Stimulated activated naive CD8-positive, alpha-beta T cell treated with anti-CD3 and anti-CD28 coated beads, Interleukin-15, amount 100 ng/mL, for 72 hours (primary cell): Measurements from ENCODE around the gene IL12RB2.

Experiments used
- ATAC-seq: fragments of 150-1000 bp; cut with Tn5 transposase; 2 replicates; pipeline ENCODE4 v1.10.0; 2021; ENCODE audit warnings: mild to moderate bottlenecking, moderate library complexity
- DNase-seq, 2 donors: peaks; one replicate each; pipeline ENCODE4 v3.0.0; 2021 to 2022
- H3K27ac Mint-ChIP-seq, 2 donors: one replicate each; pipeline ENCODE4 v1.8.0; 2022; ENCODE audit warnings: mild to moderate bottlenecking in 2 of 2, mixed read lengths in 2 of 2, moderate library complexity in 2 of 2
- H3K27me3 Mint-ChIP-seq: one replicate; pipeline ENCODE4 v1.8.0; 2022; ENCODE audit warnings: mixed read lengths
- H3K4me1 Mint-ChIP-seq: one replicate; pipeline ENCODE4 v1.8.0; 2022; ENCODE audit warnings: mild to moderate bottlenecking, mixed read lengths
- H3K4me3 Mint-ChIP-seq, 2 donors: one replicate each; pipeline ENCODE4 v1.8.0; 2022; ENCODE audit warnings: mild to moderate bottlenecking in 2 of 2, mixed read lengths in 2 of 2, moderate library complexity in 1 of 2
- H3K9me3 Mint-ChIP-seq, 2 donors: one replicate each; pipeline ENCODE4 v1.8.0; 2022; ENCODE audit warnings: mixed read lengths in 2 of 2

Gene IL12RB2

GRCh38 chr1:67307251-67308060 is at the start of gene IL12RB2:
IL12RB2 (plus strand) TSS chr1:67307873; CDS start chr1:67320369, 12,496 bp downstream.
- Mint-ChIP-seq H3K27me3 (no peaks in the 10 kb centered on the region), H3K4me3 (peak within 1 kb of the TSS; percentile 94 to 97), H3K27ac (peak within 1 kb of the TSS; percentile 96 to 98), H3K9me3 (no peaks in the 10 kb centered on the region), H3K4me1 (peaks cover 74% of the 10 kb centered on the region)
- peak; percentile 55 to 82 for DNase-seq
- ATAC-seq: peak; percentile 89

DNA sequence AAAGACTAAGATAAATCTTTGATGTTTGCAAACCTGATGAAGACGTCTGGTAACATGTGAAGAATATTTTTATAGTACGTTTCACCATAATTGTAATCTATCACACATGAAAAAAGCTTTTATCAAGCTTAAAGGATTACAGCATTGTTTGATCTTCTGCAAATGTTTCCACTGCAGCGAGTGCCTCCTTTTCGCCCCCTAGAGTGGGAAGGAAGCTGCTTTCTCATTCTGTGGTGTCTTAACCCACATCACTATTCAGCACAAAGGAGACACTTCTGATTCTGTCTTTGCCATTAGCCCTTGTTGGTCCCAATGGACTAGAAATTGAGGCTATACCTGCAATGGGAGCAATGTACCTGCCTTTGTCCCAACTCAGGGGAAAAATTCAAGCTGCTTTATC is 46.0 kb upstream of the IL12RB2 start:
- ATAC-seq (peak; percentile 82), DNase-seq (peak in 1 of 2 donors; percentile 28)
- no peak overlapping the region for H3K4me3 Mint-ChIP-seq
- H3K4me1 Mint-ChIP-seq: peaks cover 29% of the 10 kb centered on the region
- H3K9me3 Mint-ChIP-seq: no peaks in the 10 kb centered on the region
- H3K27ac Mint-ChIP-seq: no peak overlapping the region
- H3K27me3 Mint-ChIP-seq: no peaks in the 10 kb centered on the region

DNA sequence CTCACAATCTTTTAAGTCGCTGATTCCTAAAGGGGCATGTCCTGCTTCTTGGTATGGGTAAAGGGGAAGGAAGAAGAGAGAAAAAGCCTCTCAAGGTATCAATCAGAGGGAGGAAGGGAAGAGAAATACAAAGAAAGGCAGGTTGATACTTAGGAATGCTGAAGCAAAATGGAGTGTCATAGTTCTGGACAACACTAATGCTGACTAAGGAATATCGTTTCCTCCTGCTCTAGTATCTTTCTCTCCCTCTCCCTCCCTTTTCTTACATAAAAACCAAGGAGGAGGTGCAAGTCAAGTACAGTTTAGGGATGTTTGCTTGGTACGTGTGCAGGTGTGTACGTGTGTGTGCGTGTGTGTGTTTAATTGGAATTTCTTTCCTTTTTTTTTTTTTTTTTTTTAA is 44.9 kb upstream of the IL12RB2 start:
- Mint-ChIP-seq H3K4me3 (no peak overlapping the region), H3K27me3 (no peaks in the 10 kb centered on the region), H3K27ac (peak overlapping the region in 1 of 2 donors; percentile 52), H3K4me1 (peaks cover 29% of the 10 kb centered on the region), H3K9me3 (no peaks in the 10 kb centered on the region)
- DNase-seq (no peak), ATAC-seq (no peak)

- Mint-ChIP-seq H3K9me3 (no peaks in the 10 kb centered on the region), H3K4me1 (peaks cover 35% of the 10 kb centered on the region), H3K27ac (peak overlapping the region in 1 of 2 donors; percentile 76), H3K27me3 (no peaks in the 10 kb centered on the region), H3K4me3 (no peak overlapping the region)
- ATAC-seq (no peak), DNase-seq (no peak)
These were observed 43.5 kb upstream of the IL12RB2 start for GRCh38 chr1:67264152-67264551.

GRCh38 chr1:67264899-67265298 is 42.8 kb upstream of the IL12RB2 start:
- Mint-ChIP-seq H3K4me3 (peak overlapping the region; percentile 38 to 54), H3K9me3 (peaks cover 0 to 1% of the 10 kb centered on the region in 2 donors), H3K27me3 (no peaks in the 10 kb centered on the region), H3K4me1 (peaks cover 35% of the 10 kb centered on the region), H3K27ac (peak overlapping the region in 1 of 2 donors; percentile 54)
- no peak for DNase-seq
- ATAC-seq: no peak

GRCh38 chr1:67269061-67269460 is 38.6 kb upstream of the IL12RB2 start:
- H3K27ac Mint-ChIP-seq: no peak overlapping the region

DNA sequence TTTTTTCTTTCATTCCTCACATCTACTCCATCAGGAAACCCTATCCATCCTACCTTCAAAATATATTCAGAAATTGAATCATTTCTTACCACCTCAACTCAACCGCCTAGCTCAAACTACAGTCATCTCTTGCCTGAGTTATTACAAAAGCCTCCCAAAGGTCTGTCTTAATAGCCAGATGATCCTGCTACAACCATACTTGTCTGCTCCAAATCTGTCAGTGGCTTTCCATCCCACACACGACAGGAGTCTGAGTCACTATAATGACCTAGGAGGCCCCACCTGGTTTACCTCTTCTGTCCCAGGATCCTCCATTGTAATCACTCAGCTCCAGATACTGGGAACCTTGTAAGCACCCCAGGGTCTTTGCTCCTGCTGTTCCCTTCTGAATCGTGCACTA is 37.1 kb upstream of the IL12RB2 start:
- peak in 1 of 2 donors; percentile 33 for DNase-seq
- Mint-ChIP-seq H3K27me3 (no peaks in the 10 kb centered on the region), H3K4me1 (peaks cover 34% of the 10 kb centered on the region), H3K27ac (peak overlapping the region in 1 of 2 donors; percentile 18), H3K4me3 (no peak overlapping the region), H3K9me3 (peaks cover 22 to 29% of the 10 kb centered on the region in 2 donors)
- peak; percentile 14 for ATAC-seq

More at GRCh38 chr1:67269061-67269460, 38.6 kb upstream of the IL12RB2 start:
- DNase-seq (no peak), ATAC-seq (no peak)
- Mint-ChIP-seq H3K27me3 (no peaks in the 10 kb centered on the region), H3K4me3 (no peak overlapping the region), H3K9me3 (peaks cover 22 to 27% of the 10 kb centered on the region in 2 donors), H3K4me1 (peaks cover 28% of the 10 kb centered on the region)

- H3K4me1 Mint-ChIP-seq: peaks cover 50% of the 10 kb centered on the region
- ATAC-seq (no peak), DNase-seq (no peak)
These were observed 34.1 kb upstream of the IL12RB2 start for GRCh38 chr1:67273591-67273990.

GRCh38 chr1:67274623-67275325 is 32.9 kb upstream of the IL12RB2 start:
- Mint-ChIP-seq H3K27me3 (peaks cover 6% of the 10 kb centered on the region), H3K4me1 (peaks cover 49% of the 10 kb centered on the region), H3K27ac (peak overlapping the region; percentile 87 to 96), H3K9me3 (peaks cover 29 to 42% of the 10 kb centered on the region in 2 donors), H3K4me3 (peak overlapping the region; percentile 6 to 12)
- ATAC-seq (peak; percentile 99), DNase-seq (peak; percentile 45 to 63)

More at GRCh38 chr1:67273591-67273990, 34.1 kb upstream of the IL12RB2 start:
- Mint-ChIP-seq H3K4me3 (peak overlapping the region in 1 of 2 donors; percentile 30), H3K27me3 (peaks cover 6% of the 10 kb centered on the region), H3K27ac (peak overlapping the region; percentile 21 to 96), H3K9me3 (peaks cover 29 to 42% of the 10 kb centered on the region in 2 donors)

DNA sequence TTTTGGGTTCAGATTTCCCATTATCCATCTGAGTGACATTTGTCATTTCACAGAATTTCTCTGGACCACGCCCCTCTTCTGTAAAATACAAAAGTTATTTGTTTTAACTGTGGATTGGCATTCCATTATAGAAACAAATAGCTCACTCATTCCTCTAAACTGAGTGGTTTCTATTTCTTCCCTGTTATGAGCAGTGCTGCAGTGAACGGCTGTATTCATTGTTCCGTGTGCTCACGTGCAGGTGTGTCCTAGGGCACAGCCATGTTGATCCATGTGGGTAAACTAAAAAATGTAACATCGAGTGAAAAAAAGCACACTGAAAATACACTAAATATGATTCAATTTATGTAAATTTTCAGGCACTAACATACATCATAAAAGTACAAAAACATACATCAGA is 27.0 kb upstream of the IL12RB2 start:
- H3K27me3 Mint-ChIP-seq: peaks cover 6% of the 10 kb centered on the region
- no peak overlapping the region for H3K27ac Mint-ChIP-seq
- peaks cover 7 to 12% of the 10 kb centered on the region in 2 donors for H3K9me3 Mint-ChIP-seq
- H3K4me1 Mint-ChIP-seq: peaks cover 47% of the 10 kb centered on the region
- DNase-seq (no peak), ATAC-seq (no peak)
- H3K4me3 Mint-ChIP-seq: no peak overlapping the region

- no peak overlapping the region for H3K27ac Mint-ChIP-seq
- H3K4me3 Mint-ChIP-seq: no peak overlapping the region
- peaks cover 47% of the 10 kb centered on the region for H3K4me1 Mint-ChIP-seq
- H3K9me3 Mint-ChIP-seq: peaks cover 2 to 8% of the 10 kb centered on the region in 2 donors
- H3K27me3 Mint-ChIP-seq: peaks cover 6% of the 10 kb centered on the region
- ATAC-seq (no peak), DNase-seq (no peak)
These were observed 26.4 kb upstream of the IL12RB2 start for GRCh38 chr1:67281244-67281643.

DNA sequence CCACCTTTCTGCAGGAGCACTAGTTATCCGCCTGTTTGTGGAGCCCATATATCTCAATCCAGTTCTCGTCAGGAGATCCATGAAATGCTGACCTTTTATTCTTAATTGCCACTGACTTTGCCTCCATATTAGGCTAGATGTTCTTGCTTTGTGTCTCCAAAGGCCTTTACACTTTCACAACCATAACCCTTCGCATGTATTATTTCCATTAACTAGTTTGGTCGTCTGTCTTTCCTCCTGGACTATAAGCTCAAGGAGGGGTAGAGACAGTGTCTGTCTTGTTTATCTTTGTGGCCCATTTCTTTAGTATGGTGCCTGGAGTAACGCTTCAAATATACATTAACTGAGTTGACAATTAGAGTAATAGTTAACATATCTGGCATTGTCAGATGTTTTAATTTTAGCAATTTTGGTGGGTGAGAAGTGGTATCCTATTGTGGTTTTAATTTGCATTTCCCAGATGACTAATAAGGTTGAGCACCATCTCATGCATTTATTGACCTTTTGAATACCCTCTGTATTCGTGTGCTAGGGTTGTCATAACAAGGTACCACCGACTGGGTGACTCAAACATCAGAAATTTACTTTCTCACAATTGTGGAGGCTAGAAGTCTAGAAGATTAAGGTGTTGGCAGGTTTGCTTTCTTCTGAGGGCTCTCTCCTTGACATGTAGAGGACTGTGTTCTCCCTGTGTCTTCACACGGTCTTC is 21.7 kb upstream of the IL12RB2 start:
- peak; percentile 48 to 59 for DNase-seq
- peak overlapping the region; percentile 49 to 61 for H3K4me3 Mint-ChIP-seq
- H3K27ac Mint-ChIP-seq: peak overlapping the region; percentile 97 to 99
- peaks cover 5 to 8% of the 10 kb centered on the region in 2 donors for H3K9me3 Mint-ChIP-seq
- peak; percentile 99 for ATAC-seq
- peaks cover 68% of the 10 kb centered on the region for H3K4me1 Mint-ChIP-seq
- H3K27me3 Mint-ChIP-seq: no peaks in the 10 kb centered on the region

- ATAC-seq: no peak
- DNase-seq: no peak
- Mint-ChIP-seq H3K27ac (no peak overlapping the region), H3K4me3 (no peak overlapping the region), H3K27me3 (peaks cover 10% of the 10 kb centered on the region), H3K9me3 (peaks cover 17 to 25% of the 10 kb centered on the region in 2 donors), H3K4me1 (peaks cover 53% of the 10 kb centered on the region)
These were observed 17.4 kb upstream of the IL12RB2 start for GRCh38 chr1:67290236-67290635.

- DNase-seq: no peak
- Mint-ChIP-seq H3K4me1 (peaks cover 22% of the 10 kb centered on the region), H3K9me3 (peaks cover 17 to 19% of the 10 kb centered on the region in 2 donors), H3K27me3 (peaks cover 17% of the 10 kb centered on the region), H3K27ac (peak overlapping the region in 1 of 2 donors; percentile 57), H3K4me3 (peak overlapping the region in 1 of 2 donors; percentile 34)
- ATAC-seq: peak; percentile 66
These were observed 12.6 kb upstream of the IL12RB2 start for GRCh38 chr1:67294836-67295617.
